AG04450 (cell line): ENCODE measurements around the gene MYL10. TPM values are rescaled to one million over a fixed set of nuclear protein-coding genes. Genes with fewer than 3 reads are reported as not detected.

ENCODE experiments used
- CTCF ChIA-PET: fragments of 300-600, 350-600 bp; formaldehyde crosslinking; extraction: SDS; loops from one replicate; lab custom pipeline; 2022; ENCODE audit warnings: antibody characterized with exemption, inconsistent platforms; lab: Charles Lee
- POLR2A ChIA-PET: fragments of 350-600 bp; formaldehyde crosslinking; extraction: SDS; loops from one replicate; lab custom pipeline; 2021; ENCODE audit warnings: antibody characterized with exemption, inconsistent platforms; lab: Yijun Ruan, JAX
- DNase-seq: peaks from one replicate; pipeline ENCODE4 v3.0.0-alpha.2; 2011; ENCODE audit warnings: low read depth, low spot score
- H3K27ac ChIP-seq: one replicate; pipeline ENCODE4 v1.5.1; 2012; ENCODE audit warnings: low read depth, low read length, control low read depth
- H3K27me3 ChIP-seq: one replicate; pipeline ENCODE4 v1.6.0; 2012; ENCODE audit warnings: low read length; ENCODE audit not compliant: control insufficient read depth, insufficient read depth
- H3K4me3 ChIP-seq: 2 replicates; pipeline ENCODE4 v1.5.1; 2011; ENCODE audit warnings: mild to moderate bottlenecking, low read depth, low read length, control low read depth
- H3K9me3 ChIP-seq: 2 replicates; pipeline ENCODE4 v1.5.1; 2012; ENCODE audit warnings: low read length; ENCODE audit not compliant: control insufficient read depth, insufficient read depth
- polyA minus RNA-seq: library from RNA; depleted of rRNA, polyadenylated mRNA; stranded (reverse); fragments of >200 nt; gene quantifications from 2 replicates; pipeline ENCODE4 v1.2.3, GENCODE V29; 2011; rRNA and poly(A)+ RNA removed
- polyA plus RNA-seq: library from polyadenylated mRNA; depleted of rRNA; stranded (reverse); fragments of >200 nt; gene quantifications from 2 replicates; pipeline ENCODE4 v1.2.3, GENCODE V29; 2011; rRNA removed
- TF ChIP-seq, protein P1 (sequence below): IDR thresholded peaks from 2 replicates; pipeline ENCODE4 v1.5.1; 2011; ENCODE audit warnings: low read depth, low read length, control low read depth, inconsistent platforms

MYL10 gene
- polyA plus RNA-seq (not detected in 2 replicates), polyA minus RNA-seq (not detected in 2 replicates)

- Histone ChIP-seq H3K4me3 (no peak within 1 kb of the TSS), H3K9me3 (peaks cover 6% of the 10 kb centered on the region), H3K27ac (no peak within 1 kb of the TSS), H3K27me3 (peaks cover 18% of the 10 kb centered on the region)
- CTCF ChIA-PET = no interaction called here
- DNase-seq = no peak
- TF ChIP-seq, protein P1, sequence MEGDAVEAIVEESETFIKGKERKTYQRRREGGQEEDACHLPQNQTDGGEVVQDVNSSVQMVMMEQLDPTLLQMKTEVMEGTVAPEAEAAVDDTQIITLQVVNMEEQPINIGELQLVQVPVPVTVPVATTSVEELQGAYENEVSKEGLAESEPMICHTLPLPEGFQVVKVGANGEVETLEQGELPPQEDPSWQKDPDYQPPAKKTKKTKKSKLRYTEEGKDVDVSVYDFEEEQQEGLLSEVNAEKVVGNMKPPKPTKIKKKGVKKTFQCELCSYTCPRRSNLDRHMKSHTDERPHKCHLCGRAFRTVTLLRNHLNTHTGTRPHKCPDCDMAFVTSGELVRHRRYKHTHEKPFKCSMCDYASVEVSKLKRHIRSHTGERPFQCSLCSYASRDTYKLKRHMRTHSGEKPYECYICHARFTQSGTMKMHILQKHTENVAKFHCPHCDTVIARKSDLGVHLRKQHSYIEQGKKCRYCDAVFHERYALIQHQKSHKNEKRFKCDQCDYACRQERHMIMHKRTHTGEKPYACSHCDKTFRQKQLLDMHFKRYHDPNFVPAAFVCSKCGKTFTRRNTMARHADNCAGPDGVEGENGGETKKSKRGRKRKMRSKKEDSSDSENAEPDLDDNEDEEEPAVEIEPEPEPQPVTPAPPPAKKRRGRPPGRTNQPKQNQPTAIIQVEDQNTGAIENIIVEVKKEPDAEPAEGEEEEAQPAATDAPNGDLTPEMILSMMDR = no peak
- POLR2A ChIA-PET = no interaction called here
Measured at GRCh38 chr7:101629171-101629570, at the start of gene MYL10. MYL10 (minus strand) TSS chr7:101629296; CDS start chr7:101629118, 178 bp downstream.

DNA sequence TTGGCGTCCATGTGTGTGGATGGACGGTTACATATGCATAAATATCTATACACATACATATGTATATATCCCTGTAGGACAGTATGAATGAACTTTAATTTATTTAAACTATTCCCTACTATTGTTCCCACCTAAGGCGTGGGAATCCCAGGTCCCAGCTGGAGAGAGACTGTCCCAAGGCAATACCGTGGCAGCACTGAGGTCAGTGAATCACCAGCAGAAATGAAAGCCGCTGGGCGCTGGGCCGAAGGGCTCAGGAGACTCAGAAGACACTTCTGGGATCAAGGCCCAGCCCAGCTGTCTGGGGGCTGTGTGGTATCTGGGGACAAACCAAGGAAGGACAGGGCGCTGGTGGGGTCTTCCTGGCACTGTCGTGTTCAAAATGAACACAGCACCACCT is 49.6 kb upstream of the MYL10 start:
- H3K27me3 ChIP-seq = no peaks in the 10 kb centered on the region
- ChIA-PET CTCF (no interaction called here), POLR2A (no interaction called here)
- H3K4me3 ChIP-seq = no peak overlapping the region
- no peak overlapping the region for H3K27ac ChIP-seq
- no peaks in the 10 kb centered on the region; the same call in 1 of the 2 replicates for H3K9me3 ChIP-seq
- TF ChIP-seq, protein P1 = no peak
- no peak for DNase-seq

DNA sequence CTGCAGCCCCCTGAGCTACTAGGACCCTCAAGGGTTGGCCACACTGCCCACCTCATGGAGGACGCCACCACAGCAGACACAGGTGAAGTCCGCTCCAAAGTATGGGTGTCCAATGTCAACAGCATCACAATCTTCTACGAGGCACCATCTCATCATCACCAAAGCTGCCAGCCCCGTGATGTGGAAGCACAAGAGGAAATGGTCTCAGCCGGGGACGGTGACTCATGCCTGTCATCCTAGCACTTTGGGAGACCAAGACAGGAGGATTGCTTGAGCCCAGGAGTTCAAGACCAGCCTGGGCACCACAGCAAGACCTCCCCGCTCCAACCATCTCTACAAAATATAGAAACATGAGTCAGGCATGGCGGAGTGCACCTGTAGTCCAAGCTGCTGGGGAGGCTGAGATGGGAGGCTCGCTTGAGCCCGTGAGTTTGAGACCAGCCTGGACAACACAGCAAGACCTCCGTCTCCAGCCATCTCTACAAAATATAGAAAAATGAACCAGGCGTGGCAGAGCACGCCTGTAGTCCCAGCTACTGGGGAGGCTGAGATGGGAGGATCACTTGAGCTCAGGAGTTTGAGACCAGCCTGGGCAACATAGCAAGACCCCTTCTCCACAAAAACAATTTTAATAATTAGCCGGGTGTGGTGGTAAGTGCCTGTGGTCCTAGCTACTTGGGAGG is 48.8 kb upstream of the MYL10 start:
- H3K27me3 ChIP-seq = no peaks in the 10 kb centered on the region
- peaks cover 4% of the 10 kb centered on the region for H3K9me3 ChIP-seq
- CTCF ChIA-PET = no interaction called here
- H3K27ac ChIP-seq = no peak overlapping the region
- H3K4me3 ChIP-seq = no peak overlapping the region
- no peak for DNase-seq
- TF ChIP-seq, protein P1 = no peak
- POLR2A ChIA-PET = no interaction called here

DNA sequence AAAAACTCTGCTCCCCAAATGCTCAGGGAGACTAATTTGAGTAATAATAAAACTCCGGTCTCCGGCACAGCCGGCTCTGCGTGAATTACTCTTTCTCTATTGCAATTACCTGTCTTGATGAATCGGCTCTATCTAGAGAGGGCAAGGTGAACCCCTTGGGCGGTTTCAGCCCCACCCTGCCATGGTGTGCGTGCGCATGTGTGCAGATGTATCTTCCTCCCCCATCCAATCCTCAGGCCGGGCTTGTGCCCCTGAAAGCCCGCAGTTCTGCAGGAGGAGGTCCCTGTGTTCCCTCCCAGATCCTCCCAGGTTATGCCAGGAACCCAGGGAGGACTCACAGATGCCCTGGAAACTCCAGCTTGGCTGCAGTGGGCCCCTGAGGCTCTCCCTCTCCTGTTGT is 48.3 kb upstream of the MYL10 start:
- DNase-seq = no peak
- peaks cover 6% of the 10 kb centered on the region for H3K9me3 ChIP-seq
- TF ChIP-seq, protein P1 = no peak
- H3K27ac ChIP-seq = no peak overlapping the region
- CTCF ChIA-PET = no interaction called here
- H3K27me3 ChIP-seq = no peaks in the 10 kb centered on the region
- POLR2A ChIA-PET = no interaction called here
- H3K4me3 ChIP-seq = no peak overlapping the region

DNA sequence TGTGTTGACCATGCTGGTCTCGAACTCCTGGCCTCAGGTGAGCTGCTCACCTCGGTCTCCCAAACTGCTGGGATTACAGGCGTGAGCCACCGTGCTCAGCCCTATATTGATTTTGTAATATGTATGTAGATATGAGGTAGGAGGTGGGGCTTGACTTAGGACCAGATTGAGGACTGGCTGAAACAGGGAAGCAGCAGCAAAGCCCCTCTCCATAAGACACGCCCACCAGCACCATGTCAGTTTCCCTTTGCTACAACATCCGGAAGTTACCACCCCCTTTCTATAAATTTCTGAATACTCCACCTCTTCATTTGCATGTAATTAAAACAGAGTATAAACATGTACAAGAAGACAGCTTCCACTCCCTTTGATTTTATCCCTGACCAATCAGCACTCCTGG is 47.9 kb upstream of the MYL10 start:
- Histone ChIP-seq H3K27me3 (no peaks in the 10 kb centered on the region), H3K9me3 (peaks cover 6% of the 10 kb centered on the region), H3K27ac (no peak overlapping the region), H3K4me3 (no peak overlapping the region)
- DNase-seq = no peak
- TF ChIP-seq, protein P1 = no peak
- POLR2A ChIA-PET = no interaction called here
- CTCF ChIA-PET = no interaction called here
